Activated CD8-positive, alpha-beta memory T cell treated with anti-CD3 and anti-CD28 coated beads, Interleukin-2, amount 10 ng/mL, durations not matched to agents 7 days and 5 days (primary cell): ENCODE measurements around the gene MTA1. TPM values are rescaled to one million over a fixed set of nuclear protein-coding genes. Genes with fewer than 3 reads are reported as not detected.

Experiments
- ATAC-seq: fragments of 150-1000 bp; cut with Tn5 transposase; one replicate; pipeline ENCODE4 v1.10.0; 2021; ENCODE audit warnings: moderate library complexity
- CTCF ChIA-PET: fragments of 350-600 bp; sonication (Branson Sonifier 250); formaldehyde crosslinking; loops from one replicate; lab custom pipeline; 2021; ENCODE audit warnings: antibody characterized with exemption; lab: Charles Lee
- DNase-seq: peaks from one replicate; pipeline ENCODE4 v3.0.0-alpha.2; 2020
- H3K27ac Mint-ChIP-seq: one replicate; pipeline ENCODE4 v1.8.0; 2021; ENCODE audit warnings: mild to moderate bottlenecking, mixed read lengths
- H3K27me3 Mint-ChIP-seq: one replicate; pipeline ENCODE4 v1.8.0; 2021; ENCODE audit warnings: mixed read lengths
- H3K36me3 Mint-ChIP-seq: one replicate; pipeline ENCODE4 v1.8.0; 2021; ENCODE audit warnings: mild to moderate bottlenecking, mixed read lengths
- H3K4me1 Mint-ChIP-seq: one replicate; pipeline ENCODE4 v1.8.0; 2021; ENCODE audit warnings: mixed read lengths
- H3K4me3 Mint-ChIP-seq: one replicate; pipeline ENCODE4 v1.8.0; 2021; ENCODE audit warnings: mild to moderate bottlenecking, moderate library complexity, mixed read lengths
- H3K9me3 Mint-ChIP-seq: one replicate; pipeline ENCODE4 v1.8.0; 2022; ENCODE audit warnings: low read depth, mixed read lengths
- total RNA-seq, 2 experiments: library from RNA; stranded (reverse); gene quantifications; one replicate each; pipeline ENCODE4 v1.2.3, GENCODE V29; 2021

MTA1 gene
- total RNA-seq, 2 experiments from 2014 or later = 134 to 141 TPM

DNA sequence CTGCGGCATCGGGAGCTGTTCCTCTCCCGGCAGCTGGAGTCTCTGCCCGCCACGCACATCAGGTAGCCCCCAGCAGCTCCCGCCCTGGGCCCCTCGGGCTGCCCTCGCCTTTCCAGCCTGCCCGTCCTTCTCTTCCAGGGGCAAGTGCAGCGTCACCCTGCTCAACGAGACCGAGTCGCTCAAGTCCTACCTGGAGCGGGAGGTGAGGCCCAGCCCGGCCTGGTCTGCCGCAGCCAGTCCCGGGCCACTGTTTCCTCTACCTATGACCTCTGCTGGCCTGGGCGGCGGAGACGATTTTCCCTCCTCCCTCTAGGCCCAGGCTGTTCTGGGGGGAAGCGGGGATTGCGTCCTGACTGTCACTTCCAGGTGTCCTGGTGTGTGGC, 30.5 kb downstream of the MTA1 start:
- CTCF ChIA-PET = interaction anchor here (1.8 kb wide), 1 partner anchor 40 kb away, joined by 6 read pairs; no protein-coding TSS in a partner anchor
- no peaks in the 10 kb centered on the region for H3K4me1 Mint-ChIP-seq
- no peak for DNase-seq
- H3K27me3 Mint-ChIP-seq = no peaks in the 10 kb centered on the region
- no peak overlapping the region for H3K4me3 Mint-ChIP-seq
- ATAC-seq = no peak
- H3K9me3 Mint-ChIP-seq = no peaks in the 10 kb centered on the region
- H3K27ac Mint-ChIP-seq = no peak overlapping the region
- peaks cover 2% of the 10 kb centered on the region for H3K36me3 Mint-ChIP-seq

DNA sequence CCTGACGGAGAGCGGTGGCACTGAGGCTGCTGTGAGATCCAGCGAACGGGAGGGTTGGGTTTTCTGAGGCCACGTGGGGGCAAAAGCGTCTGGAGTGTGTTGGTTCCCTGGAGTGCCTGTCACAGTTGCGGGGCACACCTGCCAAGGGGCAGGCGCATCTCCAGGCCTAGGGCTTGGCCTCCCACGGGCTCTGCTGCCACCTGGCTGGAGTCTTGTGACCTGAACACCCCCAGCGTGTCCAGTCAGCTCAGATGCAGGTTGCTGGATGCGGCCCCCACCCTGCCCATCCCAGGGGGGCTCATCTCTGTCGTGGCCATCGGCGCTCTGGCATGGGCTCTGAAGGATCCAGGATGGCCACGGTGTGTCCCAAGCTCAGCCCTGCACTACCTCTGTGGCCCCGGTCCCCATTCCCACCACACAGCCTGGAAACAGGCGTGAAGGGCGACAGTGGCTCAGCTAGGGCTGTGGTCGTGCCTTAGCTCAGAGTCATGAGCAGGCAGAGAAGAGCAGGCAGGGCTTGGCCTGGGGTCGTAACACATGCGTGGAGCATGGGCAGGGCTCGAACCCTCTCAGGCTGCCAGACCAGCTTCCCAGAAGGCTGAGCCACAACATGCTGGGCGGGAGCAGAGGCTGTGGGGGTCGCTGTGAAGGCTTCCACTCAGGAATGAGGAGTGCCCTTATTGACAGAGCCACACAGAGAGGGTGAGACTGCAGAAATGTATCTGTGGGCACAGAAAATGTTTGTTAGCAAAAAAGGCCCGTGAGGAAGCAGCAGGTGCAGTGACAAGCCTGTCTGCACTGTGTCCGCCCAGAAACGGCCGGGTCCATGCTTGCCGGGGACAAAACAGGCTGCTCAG, 31.5 kb downstream of the MTA1 start:
- Mint-ChIP-seq H3K9me3 (no peaks in the 10 kb centered on the region), H3K27me3 (no peaks in the 10 kb centered on the region), H3K4me3 (no peak overlapping the region), H3K36me3 (peaks cover 6% of the 10 kb centered on the region), H3K27ac (no peak overlapping the region), H3K4me1 (no peaks in the 10 kb centered on the region)
- CTCF ChIA-PET = interaction anchor here (1.8 kb wide), 1 partner anchor 39 kb away, joined by 6 read pairs; no protein-coding TSS in a partner anchor
- no peak for DNase-seq
- ATAC-seq = no peak

GRCh38 chr14:105452963-105453362, 33.3 kb downstream of the MTA1 start:
- CTCF ChIA-PET = interaction anchor here (0.9 kb wide), 1 partner anchor 75 kb away, joined by 3 read pairs; no protein-coding TSS in a partner anchor
- Mint-ChIP-seq H3K9me3 (no peaks in the 10 kb centered on the region), H3K27ac (no peak overlapping the region)

GRCh38 chr14:105453847-105454246, 34.2 kb downstream of the MTA1 start:
- no peaks in the 10 kb centered on the region for H3K9me3 Mint-ChIP-seq
- no peaks in the 10 kb centered on the region for H3K4me1 Mint-ChIP-seq
- no peaks in the 10 kb centered on the region for H3K27me3 Mint-ChIP-seq
- peaks cover 6% of the 10 kb centered on the region for H3K36me3 Mint-ChIP-seq
- H3K4me3 Mint-ChIP-seq = no peak overlapping the region
- ATAC-seq (no peak), DNase-seq (no peak)
- CTCF ChIA-PET = no interaction called here
- H3K27ac Mint-ChIP-seq = no peak overlapping the region

More at GRCh38 chr14:105452963-105453362, 33.3 kb downstream of the MTA1 start:
- Mint-ChIP-seq H3K4me1 (no peaks in the 10 kb centered on the region), H3K36me3 (peaks cover 6% of the 10 kb centered on the region), H3K4me3 (no peak overlapping the region), H3K27me3 (no peaks in the 10 kb centered on the region)
- ATAC-seq = no peak
- DNase-seq = no peak

DNA sequence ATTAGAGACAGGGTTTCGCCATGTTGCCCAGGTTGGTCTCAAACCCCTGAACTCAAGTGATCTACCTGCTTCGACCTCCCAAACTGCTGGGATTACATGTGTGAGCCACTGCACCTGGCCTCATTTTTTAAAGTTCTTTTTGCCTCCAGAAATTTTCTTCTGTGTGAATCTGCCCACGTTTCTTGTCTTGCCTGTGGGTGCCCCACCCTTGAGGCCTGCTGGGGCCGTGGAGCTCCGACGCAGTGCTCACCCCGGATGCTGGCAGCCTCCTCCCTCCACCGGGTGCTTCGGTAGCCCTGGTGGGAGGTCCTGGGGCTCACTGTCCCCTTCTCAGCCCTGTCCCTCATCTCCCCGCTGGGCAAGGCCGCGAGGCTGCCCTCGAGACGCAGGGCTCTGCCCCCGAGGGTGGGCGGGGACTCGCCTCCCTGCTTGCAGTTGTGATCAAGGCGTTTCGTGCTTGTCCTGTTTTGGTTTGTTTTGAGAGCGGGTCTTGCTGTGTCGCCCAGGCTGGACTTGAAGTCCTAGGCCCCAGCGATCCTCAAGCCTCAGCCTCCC, 35.5 kb downstream of the MTA1 start:
- no peak for ATAC-seq
- Mint-ChIP-seq H3K4me1 (no peaks in the 10 kb centered on the region), H3K9me3 (no peaks in the 10 kb centered on the region), H3K27ac (no peak overlapping the region), H3K4me3 (no peak overlapping the region), H3K36me3 (peaks cover 6% of the 10 kb centered on the region), H3K27me3 (no peaks in the 10 kb centered on the region)
- CTCF ChIA-PET = no interaction called here
- DNase-seq = no peak

- ATAC-seq (no peak), DNase-seq (no peak)
- Mint-ChIP-seq H3K27me3 (no peaks in the 10 kb centered on the region), H3K27ac (no peak overlapping the region), H3K4me3 (no peak overlapping the region), H3K36me3 (peaks cover 9% of the 10 kb centered on the region), H3K4me1 (no peaks in the 10 kb centered on the region), H3K9me3 (no peaks in the 10 kb centered on the region)
- CTCF ChIA-PET = no interaction called here
These were observed 36.4 kb downstream of the MTA1 start for GRCh38 chr14:105455766-105456660.

- Mint-ChIP-seq H3K9me3 (no peaks in the 10 kb centered on the region), H3K27ac (no peak overlapping the region), H3K4me1 (no peaks in the 10 kb centered on the region), H3K27me3 (no peaks in the 10 kb centered on the region), H3K4me3 (no peak overlapping the region), H3K36me3 (peaks cover 8% of the 10 kb centered on the region)
- DNase-seq (no peak), ATAC-seq (no peak)
- CTCF ChIA-PET = no interaction called here
These were observed 37.4 kb downstream of the MTA1 start for GRCh38 chr14:105456736-105457617.

DNA sequence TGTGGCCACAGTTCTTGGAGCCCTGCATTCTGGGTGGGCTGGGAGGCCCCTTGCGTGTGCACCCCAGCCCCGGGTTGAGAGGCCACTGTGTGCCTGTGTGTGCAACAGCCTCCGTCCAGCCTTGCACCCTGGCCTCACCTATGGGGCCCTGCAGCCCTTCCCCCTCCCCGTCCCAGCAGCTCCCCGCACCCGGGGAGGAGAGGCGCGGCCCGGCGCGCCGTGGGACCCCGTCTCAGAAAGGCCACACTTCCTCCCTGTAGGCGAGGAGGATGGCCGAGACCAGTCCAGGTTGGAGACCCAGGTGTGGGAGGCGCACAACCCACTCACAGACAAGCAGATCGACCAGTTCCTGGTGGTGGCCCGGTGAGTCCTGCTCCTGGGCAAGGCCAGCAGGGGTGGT, 38.4 kb downstream of the MTA1 start:
- Mint-ChIP-seq H3K27me3 (no peaks in the 10 kb centered on the region), H3K4me1 (no peaks in the 10 kb centered on the region), H3K36me3 (peaks cover 8% of the 10 kb centered on the region), H3K9me3 (no peaks in the 10 kb centered on the region), H3K27ac (no peak overlapping the region), H3K4me3 (no peak overlapping the region)
- CTCF ChIA-PET = no interaction called here
- peak; percentile 17 for ATAC-seq
- DNase-seq = no peak

DNA sequence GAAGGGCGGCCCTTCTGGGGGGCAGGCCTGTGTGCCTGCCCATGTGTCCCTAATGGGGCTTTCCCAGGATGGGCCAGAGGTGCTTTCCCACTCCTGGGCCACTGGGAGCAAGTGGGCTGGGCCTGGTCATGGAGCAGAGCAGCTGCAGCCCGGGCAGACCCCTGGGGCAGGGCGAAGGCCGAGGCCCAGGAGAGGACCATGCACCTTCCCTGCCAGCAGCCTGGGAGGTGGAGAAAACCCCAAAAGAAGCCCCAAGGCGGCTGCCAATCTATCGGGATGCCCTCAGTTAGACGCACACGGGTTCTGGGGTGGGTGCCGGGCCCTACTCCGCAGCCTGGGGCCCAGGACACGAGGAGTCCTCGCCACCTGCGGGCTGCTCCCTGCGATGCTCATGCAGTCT, 38.9 kb downstream of the MTA1 start:
- peaks cover 8% of the 10 kb centered on the region for H3K36me3 Mint-ChIP-seq
- H3K4me3 Mint-ChIP-seq = no peak overlapping the region
- H3K4me1 Mint-ChIP-seq = no peaks in the 10 kb centered on the region
- H3K9me3 Mint-ChIP-seq = no peaks in the 10 kb centered on the region
- H3K27ac Mint-ChIP-seq = no peak overlapping the region
- no peaks in the 10 kb centered on the region for H3K27me3 Mint-ChIP-seq
- ATAC-seq (no peak), DNase-seq (no peak)
- CTCF ChIA-PET = no interaction called here

- Mint-ChIP-seq H3K4me1 (no peaks in the 10 kb centered on the region), H3K27ac (no peak overlapping the region), H3K4me3 (no peak overlapping the region), H3K36me3 (peaks cover 12% of the 10 kb centered on the region), H3K27me3 (no peaks in the 10 kb centered on the region), H3K9me3 (no peaks in the 10 kb centered on the region)
- DNase-seq (no peak), ATAC-seq (no peak)
- CTCF ChIA-PET = no interaction called here
These were observed 40.5 kb downstream of the MTA1 start for GRCh38 chr14:105460116-105460515.

DNA sequence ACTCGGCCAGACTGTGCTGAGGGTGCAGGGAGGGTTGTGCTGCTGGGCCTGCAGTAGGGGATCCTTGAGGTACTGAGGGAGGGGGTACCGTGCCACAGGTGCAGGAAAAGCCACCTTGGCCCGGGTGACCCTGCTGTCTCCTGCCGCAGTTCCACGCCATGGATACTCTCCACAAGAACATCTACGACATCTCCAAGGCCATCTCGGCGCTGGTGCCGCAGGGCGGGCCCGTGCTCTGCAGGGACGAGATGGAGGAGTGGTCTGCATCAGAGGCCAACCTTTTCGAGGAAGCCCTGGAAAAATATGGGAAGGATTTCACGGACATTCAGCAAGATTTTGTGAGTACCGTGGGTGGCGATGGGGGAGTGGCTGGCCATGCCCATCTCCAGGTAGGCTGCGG, 41.0 kb downstream of the MTA1 start:
- Mint-ChIP-seq H3K27me3 (no peaks in the 10 kb centered on the region), H3K9me3 (no peaks in the 10 kb centered on the region), H3K4me1 (no peaks in the 10 kb centered on the region), H3K27ac (no peak overlapping the region), H3K4me3 (no peak overlapping the region), H3K36me3 (peaks cover 8% of the 10 kb centered on the region)
- DNase-seq = no peak
- ATAC-seq = no peak
- CTCF ChIA-PET = no interaction called here

- Mint-ChIP-seq H3K4me3 (no peak overlapping the region), H3K27me3 (no peaks in the 10 kb centered on the region), H3K9me3 (no peaks in the 10 kb centered on the region), H3K4me1 (no peaks in the 10 kb centered on the region), H3K27ac (no peak overlapping the region), H3K36me3 (peaks cover 8% of the 10 kb centered on the region)
- CTCF ChIA-PET = no interaction called here
- no peak for ATAC-seq
- DNase-seq = no peak
These were observed 42.3 kb downstream of the MTA1 start for GRCh38 chr14:105461903-105462302.

- no peak overlapping the region for H3K4me3 Mint-ChIP-seq
- DNase-seq (no peak), ATAC-seq (no peak)
- no peaks in the 10 kb centered on the region for H3K27me3 Mint-ChIP-seq
- peaks cover 8% of the 10 kb centered on the region for H3K36me3 Mint-ChIP-seq
- CTCF ChIA-PET = no interaction called here
- H3K4me1 Mint-ChIP-seq = no peaks in the 10 kb centered on the region
- H3K27ac Mint-ChIP-seq = no peak overlapping the region
- H3K9me3 Mint-ChIP-seq = no peaks in the 10 kb centered on the region
These were observed 44.9 kb downstream of the MTA1 start for GRCh38 chr14:105464501-105464900.
